ENCODE data around the gene CIDEB.

The CIDEB gene

DNA sequence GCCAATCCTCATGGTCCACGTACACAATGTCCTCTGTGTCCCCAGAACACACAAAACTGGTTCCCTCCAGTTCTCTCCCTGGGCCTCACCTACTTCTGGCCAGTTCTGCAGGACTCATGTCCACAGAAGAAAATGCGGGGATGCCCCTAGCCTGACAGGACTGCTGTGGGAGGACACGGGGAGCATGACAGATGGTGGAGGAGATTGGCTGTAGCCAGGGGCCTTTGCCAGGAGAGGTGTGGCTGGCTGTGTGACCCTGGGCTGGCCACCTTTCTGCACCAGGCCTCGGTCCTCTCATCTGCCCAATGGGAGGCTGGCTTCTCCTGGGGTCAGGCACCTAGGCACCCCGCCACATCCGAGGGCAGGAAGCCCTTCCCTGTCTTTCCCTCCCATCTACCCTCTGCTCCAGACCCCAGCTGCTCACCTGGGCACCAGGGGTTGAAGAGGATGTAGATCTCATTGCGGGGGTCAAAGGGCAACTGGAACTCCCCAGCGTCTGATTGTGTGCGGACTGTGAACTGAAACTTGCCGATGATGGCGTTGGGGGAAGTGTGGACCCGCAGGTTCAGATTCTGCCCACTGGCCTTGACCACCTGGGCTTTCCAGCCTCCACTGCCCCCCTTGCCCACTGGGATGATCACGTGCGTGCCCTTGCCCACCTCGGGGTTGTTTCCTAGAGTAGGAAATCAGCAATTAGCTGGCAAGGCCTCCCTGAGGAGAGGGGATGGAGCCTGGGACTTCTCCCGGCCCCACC, 47.6 kb downstream of the CIDEB start:
- H3K4me1 ChIP-seq (ENCODE audit: low read depth, poor library complexity, severe bottlenecking): no peaks in the 10 kb centered on the region
- H3K36me3 ChIP-seq (ENCODE audit: insufficient read depth): no peaks in the 10 kb centered on the region
- no peak overlapping the region for H2AFZ ChIP-seq (ENCODE audit: low read depth)
- no peaks in the 10 kb centered on the region for H3K79me2 ChIP-seq (ENCODE audit: insufficient read depth, low read depth)
- H3K27me3 ChIP-seq (ENCODE audit: insufficient read depth, low read depth): no peaks in the 10 kb centered on the region
- H3K27ac ChIP-seq: no peak overlapping the region
- H4K20me1 ChIP-seq (ENCODE audit: insufficient read depth): no peaks in the 10 kb centered on the region
- H3K4me2 ChIP-seq: no peak overlapping the region
- H3K9ac ChIP-seq: no peak overlapping the region
- TF ChIP-seq, protein P1, sequence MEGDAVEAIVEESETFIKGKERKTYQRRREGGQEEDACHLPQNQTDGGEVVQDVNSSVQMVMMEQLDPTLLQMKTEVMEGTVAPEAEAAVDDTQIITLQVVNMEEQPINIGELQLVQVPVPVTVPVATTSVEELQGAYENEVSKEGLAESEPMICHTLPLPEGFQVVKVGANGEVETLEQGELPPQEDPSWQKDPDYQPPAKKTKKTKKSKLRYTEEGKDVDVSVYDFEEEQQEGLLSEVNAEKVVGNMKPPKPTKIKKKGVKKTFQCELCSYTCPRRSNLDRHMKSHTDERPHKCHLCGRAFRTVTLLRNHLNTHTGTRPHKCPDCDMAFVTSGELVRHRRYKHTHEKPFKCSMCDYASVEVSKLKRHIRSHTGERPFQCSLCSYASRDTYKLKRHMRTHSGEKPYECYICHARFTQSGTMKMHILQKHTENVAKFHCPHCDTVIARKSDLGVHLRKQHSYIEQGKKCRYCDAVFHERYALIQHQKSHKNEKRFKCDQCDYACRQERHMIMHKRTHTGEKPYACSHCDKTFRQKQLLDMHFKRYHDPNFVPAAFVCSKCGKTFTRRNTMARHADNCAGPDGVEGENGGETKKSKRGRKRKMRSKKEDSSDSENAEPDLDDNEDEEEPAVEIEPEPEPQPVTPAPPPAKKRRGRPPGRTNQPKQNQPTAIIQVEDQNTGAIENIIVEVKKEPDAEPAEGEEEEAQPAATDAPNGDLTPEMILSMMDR (conservative IDR thresholded peaks at IDR 0.05; ENCODE audit: low read depth, low read length): no peak
- H3K4me3 ChIP-seq (IDR thresholded peaks at IDR 0.05; ENCODE audit: insufficient read depth, low read depth, low read length): no peak overlapping the region

DNA sequence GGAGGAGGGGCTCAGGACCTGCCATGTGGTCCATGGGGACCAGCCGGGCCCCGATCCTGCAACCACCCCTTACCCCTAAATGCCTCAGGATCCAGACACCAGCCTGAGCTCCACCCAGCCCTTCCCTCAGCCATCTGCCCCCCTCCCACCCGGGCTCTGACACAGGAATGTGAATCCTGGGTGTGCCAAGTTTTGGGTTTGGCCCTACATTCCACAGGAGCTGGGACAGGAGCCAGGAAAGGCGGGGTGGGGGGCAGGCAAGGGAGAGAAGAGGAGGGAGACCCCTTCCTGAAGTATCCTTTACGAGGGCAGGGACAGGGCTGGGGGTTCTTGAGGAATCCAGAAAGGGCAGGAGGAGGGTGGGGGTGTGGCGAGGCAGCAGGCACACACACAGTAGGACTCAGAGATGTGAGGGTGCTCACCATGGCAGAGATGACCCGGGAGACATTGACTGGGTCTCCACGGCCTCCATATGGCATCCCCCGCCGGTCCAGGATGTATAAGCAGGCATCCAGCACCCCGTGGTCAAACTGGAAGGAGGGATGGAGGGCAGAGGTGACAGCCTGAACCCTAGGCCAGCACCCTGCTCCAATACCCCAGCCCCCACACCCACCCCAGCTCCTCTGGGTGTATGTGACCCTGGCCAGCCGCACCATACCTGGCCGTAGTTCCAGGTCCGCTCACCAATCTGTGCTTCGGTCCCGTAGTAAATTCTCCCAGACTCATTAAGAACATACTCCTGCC, 48.3 kb downstream of the CIDEB start:
- Histone ChIP-seq H3K36me3 (ENCODE audit: insufficient read depth) (no peaks in the 10 kb centered on the region), H3K4me2 (no peak overlapping the region), H3K9ac (no peak overlapping the region), H2AFZ (ENCODE audit: low read depth) (no peak overlapping the region), H4K20me1 (ENCODE audit: insufficient read depth) (no peaks in the 10 kb centered on the region), H3K27me3 (ENCODE audit: insufficient read depth, low read depth) (no peaks in the 10 kb centered on the region), H3K4me1 (ENCODE audit: low read depth, poor library complexity, severe bottlenecking) (no peaks in the 10 kb centered on the region), H3K4me3 (IDR thresholded peaks at IDR 0.05; ENCODE audit: insufficient read depth, low read depth, low read length) (no peak overlapping the region), H3K79me2 (ENCODE audit: insufficient read depth, low read depth) (no peaks in the 10 kb centered on the region), H3K27ac (no peak overlapping the region)
- TF ChIP-seq, protein P1 (conservative IDR thresholded peaks at IDR 0.05; ENCODE audit: low read depth, low read length): no peak

DNA sequence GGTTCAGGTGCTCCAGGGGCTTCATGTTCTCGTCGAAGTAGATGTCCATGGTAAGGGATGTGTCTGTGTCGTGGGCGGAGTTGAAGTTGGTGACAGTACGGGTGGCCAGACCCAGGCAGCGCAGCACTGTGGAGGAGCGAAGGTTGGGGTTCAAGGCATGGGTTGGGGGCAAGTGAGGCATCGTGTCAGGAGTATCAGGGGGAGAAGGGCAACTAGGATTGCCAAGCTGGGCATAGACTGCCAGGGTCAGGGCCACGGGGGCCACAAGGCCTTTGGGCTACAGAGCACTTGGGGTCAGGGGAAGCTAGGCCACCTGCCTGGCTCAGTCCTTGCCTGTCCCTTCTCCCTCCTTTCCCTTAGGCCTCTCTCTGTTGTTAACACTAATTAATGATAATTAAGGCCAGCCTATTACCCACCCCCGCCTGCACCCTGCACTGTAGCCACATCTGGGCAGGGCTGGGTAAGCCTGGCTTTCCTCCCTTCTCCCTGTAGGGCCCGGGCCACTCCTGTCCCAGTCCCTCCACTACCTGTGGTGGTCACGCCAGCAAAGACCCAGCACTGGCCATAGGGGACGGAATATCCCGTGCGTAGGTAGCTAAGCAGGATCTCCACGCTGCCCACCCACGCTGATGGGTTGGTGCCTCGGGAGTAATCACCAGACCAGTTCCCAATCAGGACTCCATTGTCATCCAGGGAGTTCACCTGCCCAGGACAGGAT, 49.1 kb downstream of the CIDEB start:
- H3K27me3 ChIP-seq (ENCODE audit: insufficient read depth, low read depth): no peaks in the 10 kb centered on the region
- no peak overlapping the region for H3K27ac ChIP-seq
- H3K36me3 ChIP-seq (ENCODE audit: insufficient read depth): no peaks in the 10 kb centered on the region
- TF ChIP-seq, protein P1 (conservative IDR thresholded peaks at IDR 0.05; ENCODE audit: low read depth, low read length): no peak
- no peak overlapping the region for H3K4me3 ChIP-seq (IDR thresholded peaks at IDR 0.05; ENCODE audit: insufficient read depth, low read depth, low read length)
- H2AFZ ChIP-seq (ENCODE audit: low read depth): no peak overlapping the region
- H3K79me2 ChIP-seq (ENCODE audit: insufficient read depth, low read depth): no peaks in the 10 kb centered on the region
- no peak overlapping the region for H3K4me2 ChIP-seq
- no peaks in the 10 kb centered on the region for H3K4me1 ChIP-seq (ENCODE audit: low read depth, poor library complexity, severe bottlenecking)
- H3K9ac ChIP-seq: no peak overlapping the region
- H4K20me1 ChIP-seq (ENCODE audit: insufficient read depth): no peaks in the 10 kb centered on the region

DNA sequence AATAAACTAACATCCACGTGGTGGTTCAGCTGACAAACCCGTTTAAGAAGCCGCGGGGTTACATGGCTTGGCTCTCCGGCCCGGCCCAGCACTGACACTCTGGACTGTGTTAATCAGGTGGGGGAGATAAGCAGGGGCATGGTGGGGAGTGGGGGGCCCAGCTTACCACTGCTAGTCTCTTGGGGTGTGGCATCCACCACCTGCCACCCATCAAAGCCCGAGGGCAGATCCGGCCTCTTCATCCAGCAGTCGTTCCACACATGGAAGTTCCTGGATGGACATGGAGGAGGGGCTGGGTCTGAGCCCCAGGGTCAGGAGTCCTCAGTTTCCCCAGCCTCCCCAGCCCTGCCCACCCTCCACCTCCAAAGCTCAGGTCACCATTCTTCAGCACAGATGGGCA, 49.7 kb downstream of the CIDEB start:
- Histone ChIP-seq H3K27ac (no peak overlapping the region), H3K4me3 (IDR thresholded peaks at IDR 0.05; ENCODE audit: insufficient read depth, low read depth, low read length) (no peak overlapping the region), H3K79me2 (ENCODE audit: insufficient read depth, low read depth) (no peaks in the 10 kb centered on the region), H3K4me2 (no peak overlapping the region), H4K20me1 (ENCODE audit: insufficient read depth) (no peaks in the 10 kb centered on the region), H2AFZ (ENCODE audit: low read depth) (no peak overlapping the region), H3K9ac (no peak overlapping the region), H3K27me3 (ENCODE audit: insufficient read depth, low read depth) (no peaks in the 10 kb centered on the region), H3K36me3 (ENCODE audit: insufficient read depth) (no peaks in the 10 kb centered on the region), H3K4me1 (ENCODE audit: low read depth, poor library complexity, severe bottlenecking) (no peaks in the 10 kb centered on the region)
- TF ChIP-seq, protein P1 (conservative IDR thresholded peaks at IDR 0.05; ENCODE audit: low read depth, low read length): no peak
